ENCODE data around the gene ARHGAP35.
"Not testable (repeated sequence)": the region's sequence is repeated elsewhere in the genome, so short reads cannot be mapped to it uniquely, and the experiment has no call there.

Gene ARHGAP35

DNA sequence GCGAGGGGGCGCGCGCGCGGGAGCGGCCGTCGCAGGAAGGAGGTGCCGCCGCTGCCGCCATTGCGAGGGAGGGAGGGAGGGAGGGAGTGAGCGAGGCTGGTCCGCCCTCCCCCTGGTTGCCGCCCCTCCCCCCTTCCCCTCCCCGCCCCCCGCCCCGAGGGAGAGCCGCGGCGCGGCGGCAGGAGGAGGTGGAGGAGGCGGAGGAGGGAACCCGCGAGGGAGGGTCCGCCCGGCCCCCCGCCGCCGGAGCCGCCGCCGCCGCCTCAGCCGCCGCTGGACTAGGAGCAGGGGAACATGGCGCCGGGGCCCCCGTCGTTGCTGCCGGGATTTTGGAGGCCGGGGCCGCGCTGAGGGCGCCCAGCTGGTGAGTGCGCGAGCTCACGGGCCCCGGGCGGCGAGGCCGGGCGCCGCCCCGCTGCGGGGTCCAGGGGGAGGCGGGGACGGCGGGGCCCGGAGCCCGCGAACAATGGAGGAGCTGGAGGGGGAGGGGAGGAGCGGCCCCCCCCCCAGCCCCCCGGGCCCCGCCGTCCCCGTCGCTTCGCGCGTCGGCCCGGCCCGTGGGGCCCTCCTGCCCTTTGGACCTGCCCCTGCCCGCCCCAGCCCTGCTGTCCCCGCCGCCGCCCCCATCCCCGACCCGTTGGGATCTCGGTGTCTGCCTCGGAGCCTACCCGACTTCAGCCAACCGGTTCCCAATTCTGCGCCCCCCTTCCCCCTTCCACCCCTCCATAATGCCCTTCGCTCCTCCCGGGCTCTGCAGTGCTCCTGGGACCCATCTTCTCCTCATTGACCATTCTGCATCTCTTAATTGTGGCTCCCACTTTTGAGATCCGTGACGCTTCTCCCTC is at the start of gene ARHGAP35:
TSS of gene ARHGAP35 (plus strand) at position 152 of the 845 bp plus-strand sequence. CDS start 57,679 bp downstream, outside the sequence.
- peak in 1 of 3 experiments; percentile 34 for DNase-seq (ENCODE audit: low read depth in 2 of 3, low spot score in 2 of 3)

- DNase-seq (ENCODE audit: low read depth in 2 of 3, low spot score in 2 of 3) = no peak
These were observed 47.6 kb upstream of the ARHGAP35 start for GRCh38 chr19:46812977-46813838.

DNA sequence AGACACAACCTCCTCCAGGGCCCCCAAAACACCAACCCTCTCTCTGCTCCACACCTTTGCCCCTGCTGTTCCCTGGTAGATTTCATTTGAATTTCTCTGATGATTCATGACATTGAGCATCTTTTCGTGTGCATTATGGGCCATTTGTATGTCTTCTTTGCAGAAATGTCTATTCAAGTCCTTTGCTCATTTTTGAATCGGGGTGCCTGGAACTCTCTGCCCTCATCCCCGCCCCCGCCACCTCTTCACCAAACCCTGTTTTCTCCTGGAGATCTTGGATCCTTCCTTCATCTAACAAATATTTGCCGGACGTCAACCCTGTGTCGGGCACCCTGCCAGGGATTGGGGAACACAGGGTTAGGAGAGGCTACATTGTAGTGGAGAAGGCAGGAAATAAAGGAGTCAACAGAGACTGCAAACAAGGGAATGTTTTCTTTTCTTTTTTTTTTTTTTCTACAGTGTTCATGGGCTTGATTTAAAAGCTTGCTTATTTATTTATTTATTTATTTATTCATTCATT is 46.9 kb upstream of the ARHGAP35 start:
- no peak for DNase-seq (ENCODE audit: low read depth in 2 of 3, low spot score in 2 of 3)

DNA sequence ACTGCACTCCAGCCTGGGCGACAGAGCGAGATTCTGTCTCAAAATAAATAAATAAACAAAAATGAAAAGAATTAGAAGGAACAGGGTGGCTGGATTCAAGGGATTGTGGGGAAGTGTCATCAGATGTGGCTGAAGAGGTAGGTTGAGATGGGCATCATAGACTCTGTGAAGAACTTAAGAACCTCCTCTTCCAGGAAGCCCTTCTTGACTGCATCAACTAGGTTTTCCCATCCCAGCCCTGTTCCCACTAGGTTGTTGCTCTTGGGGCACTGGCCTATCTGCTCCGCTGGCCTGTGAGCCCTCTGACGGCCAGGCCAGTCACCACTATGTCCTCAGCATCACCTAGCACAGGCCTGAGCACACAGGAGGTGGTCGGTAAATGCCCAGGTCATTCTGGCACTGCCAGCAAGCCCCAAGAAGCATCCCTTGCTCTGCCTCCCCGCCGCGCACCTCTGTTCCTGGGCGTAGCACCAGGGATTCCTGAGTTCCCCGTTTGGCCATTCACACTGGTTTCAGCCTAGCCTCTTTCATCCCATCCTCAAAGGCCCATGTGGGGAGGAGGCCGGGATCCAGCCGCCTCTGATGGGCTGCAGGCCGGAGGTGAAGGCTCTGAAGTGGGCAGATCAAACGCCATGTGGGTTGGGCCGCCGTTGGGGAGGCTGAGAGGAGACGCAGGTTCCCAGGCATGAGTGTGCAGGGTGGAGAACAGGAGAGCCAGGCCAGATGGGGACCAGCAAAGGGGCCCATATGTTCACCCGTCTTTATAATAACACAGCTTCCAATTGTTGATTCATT is 44.8 kb upstream of the ARHGAP35 start:
- no peak for DNase-seq (ENCODE audit: low read depth in 2 of 3, low spot score in 2 of 3)

- no peak for DNase-seq (ENCODE audit: low read depth in 2 of 3, low spot score in 2 of 3)
These were observed 42.0 kb upstream of the ARHGAP35 start for GRCh38 chr19:46818812-46819211.

GRCh38 chr19:46821512-46822409 is 39.0 kb upstream of the ARHGAP35 start:
- DNase-seq (ENCODE audit: low read depth in 2 of 3, low spot score in 2 of 3) = peak; percentile 18 to 26 (median 23)

DNA sequence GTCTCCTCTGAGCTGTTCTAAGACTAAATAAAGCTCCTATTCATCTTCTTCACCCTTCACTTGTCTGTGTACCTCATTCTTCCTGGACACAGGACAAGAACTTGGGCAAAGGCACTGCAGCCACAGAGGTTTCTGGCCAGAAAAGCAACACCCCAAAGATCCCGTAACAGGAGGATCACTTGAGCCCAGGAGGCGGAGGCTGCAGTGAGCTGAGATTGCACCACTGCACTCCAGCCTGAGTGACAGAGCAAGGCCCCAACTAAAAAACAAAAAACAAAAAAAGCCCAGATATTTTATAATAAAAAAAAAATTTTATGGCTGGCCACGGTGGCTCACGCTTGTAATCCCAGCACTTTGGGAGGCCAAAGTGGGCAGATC is 38.4 kb upstream of the ARHGAP35 start:
- not testable (repeated sequence) for DNase-seq (ENCODE audit: low read depth in 2 of 3, low spot score in 2 of 3)

GRCh38 chr19:46823049-46823448 is 37.7 kb upstream of the ARHGAP35 start:
- DNase-seq (ENCODE audit: low read depth in 2 of 3, low spot score in 2 of 3) = no peak

DNA sequence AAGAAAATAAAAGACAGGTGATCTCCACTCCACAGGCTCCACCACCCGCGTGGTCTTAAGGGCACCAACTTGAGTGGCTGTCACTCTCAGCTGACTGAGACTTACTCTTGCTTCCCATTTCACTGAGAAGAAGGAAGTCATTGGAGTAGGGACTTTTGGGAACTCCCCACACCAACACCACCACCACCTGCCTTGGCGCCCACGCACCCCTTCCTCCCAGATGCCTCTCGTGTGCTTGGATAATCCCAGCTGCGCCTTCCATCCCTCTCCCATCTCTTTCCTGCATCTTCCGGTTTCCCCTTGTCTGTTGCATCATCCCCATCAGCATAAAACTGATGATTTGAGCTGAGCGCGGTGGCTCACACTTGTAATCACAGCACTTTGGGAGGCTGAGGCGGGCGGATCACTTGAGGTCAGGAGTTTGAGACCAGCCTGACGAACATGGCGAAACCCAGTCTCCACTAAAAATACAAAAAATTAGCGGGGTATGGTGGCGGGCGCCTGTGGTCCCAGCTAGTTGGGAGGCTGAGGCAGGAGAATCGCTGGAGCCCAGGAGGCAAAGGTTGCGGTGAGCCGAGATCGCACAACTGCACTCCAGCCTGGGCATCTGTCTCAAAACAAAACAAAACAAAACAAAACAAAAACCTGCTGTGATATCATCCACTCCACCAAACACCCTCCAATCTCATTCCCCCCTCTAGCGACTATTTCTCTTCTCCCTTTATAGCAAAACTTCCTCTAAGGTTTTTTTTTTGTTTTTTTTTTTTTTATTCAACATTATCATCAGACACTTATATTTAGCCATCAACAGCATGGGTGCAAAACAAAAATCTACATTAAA is 35.7 kb upstream of the ARHGAP35 start:
- no peak for DNase-seq (ENCODE audit: low read depth in 2 of 3, low spot score in 2 of 3)

DNA sequence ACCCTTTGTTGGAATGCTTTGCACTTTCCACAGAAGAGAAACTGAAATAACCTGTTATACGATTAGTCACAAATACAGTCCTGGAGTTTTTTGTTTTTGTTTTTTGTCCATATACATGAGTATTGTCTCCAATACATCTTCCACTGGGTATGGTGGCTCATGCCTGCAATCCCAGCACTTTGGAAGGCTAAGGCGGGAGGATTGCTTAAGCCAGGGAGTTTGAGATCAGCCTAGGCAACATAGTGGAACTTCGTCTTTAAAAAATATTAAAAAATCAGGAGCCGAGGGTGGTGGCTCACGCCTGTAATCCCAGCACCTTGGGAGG is 35.1 kb upstream of the ARHGAP35 start:
- no peak for DNase-seq (ENCODE audit: low read depth in 2 of 3, low spot score in 2 of 3)

DNA sequence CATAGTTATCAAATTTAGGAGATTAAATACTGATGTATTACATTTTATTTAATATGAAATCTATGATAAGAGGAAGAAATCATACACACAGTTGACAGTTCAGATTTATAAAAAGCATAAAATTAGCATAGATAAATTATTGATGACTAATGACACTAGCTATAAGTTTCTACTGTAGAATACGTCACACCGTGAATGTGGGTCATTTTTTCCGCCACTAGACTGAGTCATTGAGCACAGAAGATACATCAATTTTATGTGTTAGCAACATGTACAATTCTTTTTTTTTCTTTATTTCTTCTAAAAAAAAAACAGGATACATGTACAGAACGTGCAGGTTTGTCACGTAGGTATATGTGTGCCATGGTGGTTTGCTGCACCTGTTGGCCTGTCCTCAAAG is 32.3 kb upstream of the ARHGAP35 start:
- peak in 2 of 3 experiments; percentile 15 to 20 for DNase-seq (ENCODE audit: low read depth in 2 of 3, low spot score in 2 of 3)

DNA sequence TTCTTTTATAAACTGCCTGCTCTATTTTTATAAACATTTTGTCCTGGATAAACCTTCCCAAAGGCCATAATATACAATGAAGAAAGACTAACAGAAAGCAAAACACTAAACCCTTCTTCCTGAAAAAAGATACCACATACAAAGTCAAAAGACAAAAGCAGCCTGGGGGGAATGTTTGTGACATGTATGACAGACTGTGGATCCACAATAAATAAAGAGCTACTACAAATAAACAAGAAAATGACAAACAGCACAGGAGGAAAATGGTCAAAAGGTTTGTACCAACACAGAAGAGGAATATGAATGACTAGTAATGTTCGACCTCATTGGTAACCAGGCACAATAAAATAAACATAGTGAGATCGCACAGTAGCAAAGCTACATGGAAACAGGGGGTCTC is 29.9 kb upstream of the ARHGAP35 start:
- DNase-seq (ENCODE audit: low read depth in 2 of 3, low spot score in 2 of 3) = no peak

DNA sequence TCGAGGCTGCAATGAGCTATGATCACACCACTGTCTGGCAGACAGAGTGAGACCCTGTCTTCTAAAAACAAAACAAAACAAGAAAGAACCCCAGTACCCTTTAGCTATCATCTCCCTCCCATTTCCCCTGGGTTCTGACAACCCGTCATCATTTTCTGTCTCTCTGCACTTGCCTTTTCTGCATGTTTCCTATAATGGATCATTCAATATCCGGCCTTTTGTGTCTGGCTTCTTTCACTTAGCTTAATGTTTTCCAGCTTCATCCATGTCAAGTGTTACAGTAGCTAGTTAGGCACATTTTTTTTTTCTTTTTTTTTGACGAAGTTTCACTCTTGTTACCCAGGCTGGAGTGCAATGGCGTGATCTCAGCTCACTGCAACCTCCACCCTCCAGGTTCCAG is 26.7 kb upstream of the ARHGAP35 start:
- DNase-seq (ENCODE audit: low read depth in 2 of 3, low spot score in 2 of 3) = no peak

- DNase-seq (ENCODE audit: low read depth in 2 of 3, low spot score in 2 of 3) = no peak
These were observed 25.8 kb upstream of the ARHGAP35 start for GRCh38 chr19:46834984-46835383.

GRCh38 chr19:46838160-46838559 is 22.6 kb upstream of the ARHGAP35 start:
- DNase-seq (ENCODE audit: low read depth in 2 of 3, low spot score in 2 of 3) = no peak

DNA sequence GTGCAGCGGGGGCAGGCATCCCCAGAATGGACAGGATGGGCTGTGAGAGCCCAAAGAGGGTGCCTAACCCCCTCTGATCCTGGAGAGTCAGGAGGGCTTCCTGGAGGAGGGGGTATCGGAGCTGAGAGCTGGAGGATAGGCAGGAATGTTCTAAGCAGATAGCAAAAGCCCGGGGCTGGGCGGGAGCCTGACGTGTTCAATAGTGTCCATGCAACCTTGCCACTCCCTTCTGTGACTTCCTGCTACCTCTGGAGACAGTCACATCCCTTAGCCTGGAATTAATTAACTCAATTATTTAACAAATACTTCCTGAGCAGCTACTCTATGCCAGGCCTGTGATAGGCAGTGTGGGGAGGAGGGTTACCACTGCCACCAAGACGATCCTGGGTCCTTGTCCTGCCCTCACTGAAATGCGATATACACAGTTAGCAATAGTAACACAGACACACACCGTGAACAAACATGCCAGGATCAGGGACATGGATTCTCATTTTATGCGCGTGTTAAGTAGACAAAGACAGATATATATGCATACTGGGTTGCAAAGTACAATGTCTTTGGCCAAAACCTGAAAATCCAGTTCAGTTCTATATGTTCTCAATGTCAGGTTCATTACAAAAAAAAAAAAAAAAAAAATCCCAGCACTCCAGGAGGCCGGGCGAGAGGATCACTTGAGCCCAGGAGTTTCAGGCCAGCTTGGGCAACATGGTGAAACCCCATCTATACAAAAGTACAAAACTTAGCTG is 20.9 kb upstream of the ARHGAP35 start:
- DNase-seq (ENCODE audit: low read depth in 2 of 3, low spot score in 2 of 3) = no peak

DNA sequence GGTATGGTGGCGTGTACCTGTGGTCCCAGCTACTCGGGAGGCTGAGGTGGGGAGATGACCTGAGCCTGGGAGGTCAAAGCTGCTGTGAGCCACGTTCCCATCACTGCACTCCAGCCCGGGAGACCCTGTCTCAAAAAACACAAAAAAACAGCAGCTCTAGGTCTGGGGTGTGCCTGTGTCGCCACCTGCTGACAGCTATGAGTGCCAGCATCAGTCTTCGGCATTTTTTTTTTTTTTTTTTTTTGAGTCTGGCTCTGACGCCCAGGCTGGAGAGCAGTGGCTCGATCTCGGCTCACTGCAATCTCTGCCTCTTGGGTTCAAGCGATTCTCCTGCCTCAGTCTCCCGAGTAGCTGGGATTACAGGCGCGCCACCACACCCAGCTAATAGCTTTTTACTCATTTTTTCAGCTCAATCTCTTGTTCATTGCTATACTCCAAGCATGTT is 20.3 kb upstream of the ARHGAP35 start:
- DNase-seq (ENCODE audit: low read depth in 2 of 3, low spot score in 2 of 3) = no peak

DNA sequence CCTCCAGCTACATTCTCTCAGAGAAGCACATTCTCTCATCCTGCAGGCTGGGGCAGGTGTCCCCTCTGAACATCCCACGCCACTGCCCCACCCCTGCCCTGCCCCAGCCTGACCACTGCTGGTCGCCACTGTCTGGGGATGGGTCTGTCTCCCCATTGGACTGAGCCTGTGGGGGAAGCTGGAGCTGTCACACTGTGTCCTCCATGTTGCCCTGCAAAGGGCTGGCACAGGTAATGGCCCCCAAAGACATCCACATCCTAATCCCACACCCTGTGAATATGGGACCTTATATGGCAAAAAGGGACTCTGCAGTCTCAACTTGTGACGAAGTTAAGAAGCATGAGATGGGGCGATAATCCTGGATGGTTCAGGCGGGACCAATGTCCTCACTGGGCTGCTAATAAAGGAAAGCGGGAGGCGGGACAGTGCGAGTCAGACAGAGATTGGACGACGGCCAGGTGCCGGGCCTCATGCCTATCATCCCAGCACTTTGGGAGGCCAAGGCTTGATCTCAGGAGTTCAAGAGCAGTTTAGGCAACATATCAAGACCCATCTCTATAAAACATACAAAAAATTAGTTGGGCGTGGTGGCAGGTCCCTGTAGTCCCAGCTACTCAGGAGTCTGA is 19.2 kb upstream of the ARHGAP35 start:
- no peak for DNase-seq (ENCODE audit: low read depth in 2 of 3, low spot score in 2 of 3)

All from activated CD8-positive, alpha-beta memory T cell treated with anti-CD3 and anti-CD28 coated beads for 48 hours (primary cell).